GM23338 (cell line): ENCODE results near the gene SH2D3C.

Experiments
- CREB1 ChIP-seq: fragments of 250-450 bp; sonication (Bioruptor Pico); IDR thresholded peaks from 2 replicates; pipeline ENCODE4 v1.5.0; 2020; ENCODE audit warnings: low read depth, mild to moderate bottlenecking, moderate library complexity
- NANOG ChIP-seq: IDR thresholded peaks from 2 replicates; pipeline ENCODE4 v1.6.1; 2016; ENCODE audit warnings: antibody characterized with exemption, borderline replicate concordance
- POLR2AphosphoS5 ChIP-seq: IDR thresholded peaks from 2 replicates; pipeline ENCODE4 v1.6.1; 2016; ENCODE audit warnings: antibody characterized with exemption, low read depth
- STAT1 ChIP-seq: IDR thresholded peaks from one replicate; pipeline ENCODE4 v1.6.1; 2016; ENCODE audit warnings: antibody characterized with exemption; ENCODE audit not compliant: unreplicated experiment
- ZNF114 ChIP-seq: fragments of 250-450 bp; sonication (Bioruptor Pico); IDR thresholded peaks from 2 replicates; pipeline ENCODE4 v1.5.0; 2020; ENCODE audit warnings: mild to moderate bottlenecking, moderate library complexity
- TF ChIP-seq, protein P1 (sequence below), 2 experiments: fragments of 200-600 bp in 1 of 2; sonication (generic) in 1 of 2; conservative IDR thresholded peaks; 2 replicates each; pipeline versions ENCODE4 v1.5.1 to v1.6.1; 2016 to 2017; ENCODE audit warnings: antibody characterized with exemption in 2 of 2, low read depth in 2 of 2, mild to moderate bottlenecking in 2 of 2, moderate library complexity in 1 of 2

GRCh38 chr9:127732444-127732843, 46.0 kb downstream of the SH2D3C start:
- TF ChIP-seq, protein P1, sequence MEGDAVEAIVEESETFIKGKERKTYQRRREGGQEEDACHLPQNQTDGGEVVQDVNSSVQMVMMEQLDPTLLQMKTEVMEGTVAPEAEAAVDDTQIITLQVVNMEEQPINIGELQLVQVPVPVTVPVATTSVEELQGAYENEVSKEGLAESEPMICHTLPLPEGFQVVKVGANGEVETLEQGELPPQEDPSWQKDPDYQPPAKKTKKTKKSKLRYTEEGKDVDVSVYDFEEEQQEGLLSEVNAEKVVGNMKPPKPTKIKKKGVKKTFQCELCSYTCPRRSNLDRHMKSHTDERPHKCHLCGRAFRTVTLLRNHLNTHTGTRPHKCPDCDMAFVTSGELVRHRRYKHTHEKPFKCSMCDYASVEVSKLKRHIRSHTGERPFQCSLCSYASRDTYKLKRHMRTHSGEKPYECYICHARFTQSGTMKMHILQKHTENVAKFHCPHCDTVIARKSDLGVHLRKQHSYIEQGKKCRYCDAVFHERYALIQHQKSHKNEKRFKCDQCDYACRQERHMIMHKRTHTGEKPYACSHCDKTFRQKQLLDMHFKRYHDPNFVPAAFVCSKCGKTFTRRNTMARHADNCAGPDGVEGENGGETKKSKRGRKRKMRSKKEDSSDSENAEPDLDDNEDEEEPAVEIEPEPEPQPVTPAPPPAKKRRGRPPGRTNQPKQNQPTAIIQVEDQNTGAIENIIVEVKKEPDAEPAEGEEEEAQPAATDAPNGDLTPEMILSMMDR (conservative IDR thresholded peaks at IDR 0.05; ENCODE audit: low read depth in 2 of 2), result no peak
- TF ChIP-seq STAT1, result no peak
- TF ChIP-seq NANOG, result no peak
- no peak for TF ChIP-seq CREB1 (CRISPR knock-in tag)
- no peak for TF ChIP-seq ZNF114 (CRISPR knock-in tag)
- TF ChIP-seq POLR2AphosphoS5, result no peak
